Ureter (tissue), 1 donor: Measurements from ENCODE around the gene HSPB9. TPM values are rescaled to one million over a fixed set of nuclear protein-coding genes. Genes with fewer than 3 reads are reported as not detected.
"Not testable (repeated sequence)": the region's sequence is repeated elsewhere in the genome, so short reads cannot be mapped to it uniquely, and the experiment has no call there.

Source experiments
- DNase-seq: peaks from one replicate; pipeline ENCODE4 v3.0.0-alpha.2; 2020; ENCODE audit warnings: low spot score
- total RNA-seq: library from RNA; stranded (reverse); gene quantifications from one replicate; pipeline ENCODE4 v1.2.4, GENCODE V29; 2023
- donor health status: DM: yes; HTN: yes; CAD: no.

HSPB9 gene
- total RNA-seq, 1 donor from 2014 or later = not detected

GRCh38 chr17:42143138-42143537 is 20.5 kb downstream of the HSPB9 start:
- DNase-seq = not testable (repeated sequence)

DNA sequence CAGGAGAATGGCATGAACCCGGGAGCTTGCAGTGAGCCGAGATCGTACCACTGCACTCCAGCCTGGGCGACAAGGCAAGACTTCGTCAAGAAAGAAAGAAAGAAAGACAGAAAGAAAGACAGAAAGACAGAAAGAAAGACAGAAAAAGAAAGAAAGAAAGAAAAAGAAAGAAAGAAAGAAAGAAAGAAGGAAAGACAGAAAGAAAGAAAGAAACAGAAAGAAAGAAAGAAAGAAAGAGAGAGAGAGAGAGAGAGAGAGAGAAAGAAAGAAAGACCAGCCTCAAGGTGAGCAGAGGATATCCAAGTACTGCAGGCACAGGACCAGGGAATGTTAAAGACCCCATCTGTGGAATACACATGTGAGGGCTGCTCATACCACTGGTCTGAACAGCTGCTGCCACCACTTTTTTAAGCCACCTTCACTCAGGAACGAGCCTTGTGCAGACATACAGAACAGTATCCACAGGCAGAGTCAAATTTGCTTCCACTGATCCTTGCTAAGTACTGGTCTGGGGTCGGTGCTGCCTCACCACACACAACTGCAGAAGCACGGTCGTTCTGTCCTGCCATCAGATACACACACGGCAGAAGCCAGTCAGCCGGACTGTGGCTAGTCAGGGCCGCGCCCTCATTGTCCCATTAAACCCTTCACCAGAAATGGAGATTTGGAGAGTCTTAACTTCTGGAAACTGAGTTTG is 24.5 kb downstream of the HSPB9 start:
- DNase-seq = no peak

DNA sequence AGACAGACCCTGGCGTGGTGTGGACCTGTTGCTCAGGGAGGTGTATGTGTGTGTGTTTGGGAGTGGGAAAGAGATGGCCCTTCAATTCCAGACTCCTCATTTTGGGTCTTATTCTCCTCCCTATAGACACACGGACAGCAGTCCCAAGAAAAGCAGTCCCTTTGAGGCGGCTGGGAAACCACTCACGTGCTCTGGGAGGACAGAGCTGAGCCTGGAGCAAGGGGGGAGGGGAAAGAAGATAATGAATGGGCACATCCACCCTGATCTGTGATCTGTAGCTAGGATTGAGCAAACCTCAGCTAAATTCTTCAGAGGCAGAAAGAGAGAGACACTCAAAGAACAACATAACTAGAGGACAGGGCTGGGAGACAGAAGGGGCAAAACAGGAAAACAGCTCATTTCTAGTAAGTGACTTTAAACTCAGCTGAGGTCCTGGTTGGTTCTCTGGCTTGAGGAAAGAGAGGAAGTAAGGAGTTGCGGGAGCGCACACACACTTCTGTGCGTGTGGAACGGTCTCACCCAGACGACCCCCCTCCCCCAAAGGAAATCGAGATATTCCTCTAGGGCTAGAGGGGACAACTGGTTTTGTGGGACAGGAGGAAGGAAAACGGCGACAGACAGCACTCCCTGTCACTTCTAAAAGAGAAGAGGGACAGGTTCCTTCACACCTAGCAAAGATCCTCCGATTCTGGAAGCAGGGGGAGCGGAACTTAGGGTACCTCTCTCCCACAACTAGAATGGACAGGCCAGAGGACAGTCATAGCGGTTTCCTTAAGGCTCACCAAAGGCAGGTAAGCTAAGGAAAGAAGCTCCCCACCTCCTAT is 31.5 kb downstream of the HSPB9 start:
- no peak for DNase-seq

GRCh38 chr17:42155614-42156045 is 33.0 kb downstream of the HSPB9 start:
- DNase-seq = no peak

DNA sequence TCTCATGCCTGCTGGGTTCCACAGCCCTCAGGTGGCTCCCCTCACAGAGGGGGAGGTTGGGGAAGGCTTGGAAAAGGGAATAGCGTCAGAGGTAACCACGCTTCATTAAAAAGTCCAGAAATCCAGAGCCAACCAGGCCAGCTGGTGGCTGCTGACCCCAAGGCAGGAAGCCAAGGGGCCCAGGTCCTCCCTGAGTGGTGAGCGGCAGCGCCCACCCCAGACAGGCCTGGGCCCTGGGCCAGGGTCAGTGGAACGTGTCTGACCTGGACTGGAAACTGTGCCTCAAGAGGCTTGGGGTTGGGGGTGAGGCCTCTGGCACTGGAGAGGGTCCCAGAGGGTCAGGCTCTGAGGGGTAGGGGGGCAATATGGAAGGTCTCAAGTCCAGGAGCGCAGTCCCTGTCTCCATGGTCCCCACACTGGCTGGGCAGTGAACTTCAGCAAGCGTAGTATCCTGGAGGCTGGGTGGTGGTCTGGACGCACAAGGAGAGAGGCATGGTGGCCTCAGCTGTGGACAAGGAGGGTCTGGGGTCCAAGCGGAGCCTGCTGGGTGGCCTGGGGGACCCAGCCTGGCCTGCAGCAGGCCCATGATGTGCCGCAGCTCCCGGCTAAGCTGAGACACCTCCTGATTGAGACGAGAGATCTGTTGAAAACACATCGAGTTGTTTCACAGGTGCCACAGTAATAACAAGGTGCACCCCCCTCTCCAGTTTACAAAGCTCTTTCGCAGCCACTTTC is 37.4 kb downstream of the HSPB9 start:
- DNase-seq = no peak

DNA sequence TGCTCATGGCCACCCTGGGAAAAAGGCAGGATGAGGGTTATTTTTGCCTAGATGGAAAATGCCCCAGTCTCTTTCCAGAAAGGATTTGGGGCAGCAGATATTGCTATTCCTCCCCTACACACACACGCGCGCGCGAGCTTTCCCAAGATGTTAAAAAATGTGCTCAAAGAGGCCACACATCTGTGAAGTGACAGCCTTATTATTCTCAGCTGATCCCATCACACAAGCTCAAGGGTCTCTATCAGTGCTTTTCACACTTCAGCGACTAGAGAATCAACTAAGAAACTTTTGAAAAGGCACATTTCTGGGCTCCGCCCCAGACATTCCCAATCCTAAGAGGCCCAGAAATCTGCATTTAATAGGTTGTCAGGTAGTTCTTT is 37.9 kb downstream of the HSPB9 start:
- no peak for DNase-seq

- no peak for DNase-seq
These were observed 40.5 kb downstream of the HSPB9 start for GRCh38 chr17:42163113-42163512.

- DNase-seq = no peak
These were observed 41.2 kb downstream of the HSPB9 start for GRCh38 chr17:42163696-42164407.

DNA sequence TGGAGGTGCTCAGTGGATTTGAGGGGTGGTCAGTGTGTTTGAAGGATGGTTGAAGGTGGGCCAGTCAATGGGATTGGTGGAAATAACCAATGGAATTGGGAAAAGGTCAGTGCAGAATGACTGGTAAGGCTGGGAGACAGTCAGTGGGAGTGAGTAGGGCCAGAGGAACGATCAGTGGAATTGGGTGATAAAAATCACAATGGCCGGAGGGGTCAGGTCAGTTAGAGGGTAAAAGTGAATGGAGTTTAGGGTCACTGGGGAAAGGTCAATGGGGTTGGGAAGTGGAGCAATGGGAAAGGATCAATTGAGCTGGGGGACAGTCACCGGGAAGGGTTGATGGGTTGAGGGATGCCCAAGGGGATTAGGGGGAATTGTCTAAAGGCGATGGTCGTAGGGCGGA is 43.1 kb downstream of the HSPB9 start:
- DNase-seq = no peak

GRCh38 chr17:42166196-42166763 is 43.7 kb downstream of the HSPB9 start:
- no peak for DNase-seq

DNA sequence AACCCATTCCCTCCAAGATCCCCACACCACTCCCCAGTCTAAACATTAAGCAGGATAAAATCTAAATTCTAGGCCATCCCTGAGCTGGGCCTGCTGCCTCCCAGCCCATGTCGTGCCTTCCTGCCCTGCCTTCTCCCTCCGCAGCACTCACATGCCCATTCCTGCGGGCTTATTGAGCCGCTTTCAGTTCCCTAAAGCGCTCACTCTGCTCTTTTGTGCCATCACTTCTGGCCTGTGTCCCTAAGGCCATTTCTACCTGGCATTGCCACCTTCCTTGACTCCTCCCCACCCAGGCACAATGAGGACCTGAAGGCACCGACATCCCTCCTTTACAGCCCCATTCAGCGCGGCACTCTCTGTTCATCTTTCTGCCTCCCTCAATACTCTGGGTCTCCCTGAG is 45.2 kb downstream of the HSPB9 start:
- DNase-seq = no peak

GRCh38 chr17:42169351-42169750 is 46.7 kb downstream of the HSPB9 start:
- no peak for DNase-seq

- no peak for DNase-seq
These were observed 49.2 kb downstream of the HSPB9 start for GRCh38 chr17:42171831-42172230.

Other genes starting within 250 kb of the HSPB9 start
- gene ACLY, start 203.9 kb upstream of the HSPB9 start, total RNA-seq = 94.2 TPM
- 0.75 TPM for gene ODAD4, start 192.2 kb upstream of the HSPB9 start, total RNA-seq
- 45.7 TPM for gene CNP, start 156.0 kb upstream of the HSPB9 start, total RNA-seq
- 111 TPM for gene DNAJC7, start 105.4 kb upstream of the HSPB9 start, total RNA-seq
- 20.8 TPM for gene NKIRAS2, start 102.7 kb upstream of the HSPB9 start, total RNA-seq
- 1.9 TPM for gene C17orf113, start 72.2 kb upstream of the HSPB9 start, total RNA-seq
- gene ZNF385C, start 24.3 kb upstream of the HSPB9 start, total RNA-seq = 1.2 TPM
- 31.3 TPM for gene DHX58, start 10.1 kb upstream of the HSPB9 start, total RNA-seq
- 62.8 TPM for gene KAT2A, start 1.4 kb upstream of the HSPB9 start, total RNA-seq
- 120 TPM for gene RAB5C, start 32.2 kb downstream of the HSPB9 start, total RNA-seq
- gene KCNH4, start 58.3 kb downstream of the HSPB9 start, total RNA-seq = 0.99 TPM
- gene HCRT, start 62.6 kb downstream of the HSPB9 start, total RNA-seq = not detected
- gene GHDC, start 71.7 kb downstream of the HSPB9 start, total RNA-seq = 26.2 TPM
- 64.0 TPM for gene STAT5B, start 153.6 kb downstream of the HSPB9 start, total RNA-seq
- gene STAT5A, start 165.7 kb downstream of the HSPB9 start, total RNA-seq = 37.4 TPM